Left colon (tissue), 2 donors: Measurements from ENCODE around the gene KIDINS220. TPM values are rescaled to one million over a fixed set of nuclear protein-coding genes. Genes with fewer than 3 reads are reported as not detected.

Experiments used
- ATAC-seq: fragments of 200-7000 bp; cut with Tn5 transposase; one replicate; pipeline ENCODE4 v1.9.1; 2020; ENCODE audit warnings: mild to moderate bottlenecking, moderate library complexity
- DNase-seq, 2 donors: peaks; one replicate each; pipeline ENCODE4 v3.0.0-alpha.2; 2020
- intact Hi-C, 2 donors: fragments of 100-400 bp; cut with DNase I in 1 of 2; cut with micrococcal nuclease in 1 of 2; formaldehyde crosslinking; loops; one replicate each; pipeline versions ENCODE4 v1.11.2 to v1.14.0; 2022; cut with DNase I, micrococcal nuclease
- long read RNA-seq: library from polyadenylated mRNA; unstranded; transcript quantifications from one replicate; pipeline ENCODE4 v2.0.0, GENCODE V29; 2021
- total RNA-seq, 2 donors: library from RNA; stranded (reverse); fragmentation: NEBNext Ultra II Directional; extraction: Animal tissue kit (Norgen Biotek cat#: 25700); gene quantifications; one replicate each; pipeline ENCODE4 v1.2.1, GENCODE V29; 2021
- donor health status: DM: no; HTN: no; CAD: no.
- donor health status: DM: yes; HTN: yes; CAD: no.

The KIDINS220 gene
- 10 to 100 TPM; 46.5 to 48.0 TPM for total RNA-seq
- long read RNA-seq, partial matches to known transcripts = 16 of 33 reads
- long read RNA-seq, other reads (novel, unspliced or antisense) = 17 of 33 reads

- peak; percentile 95 for ATAC-seq
- intact Hi-C loops = no loop called here
- DNase-seq = peak; percentile 81 to 87
These were observed at the start of gene KIDINS220 for GRCh38 chr2:8836971-8837794. Gene KIDINS220, minus strand, starts transcription at chr2:8837613. Its CDS starts 10,520 bp downstream, at chr2:8827093.

- DNase-seq (no peak), ATAC-seq (no peak)
- intact Hi-C loops = no loop called here
These were observed 49.5 kb upstream of the KIDINS220 start for GRCh38 chr2:8886876-8887275.

DNA sequence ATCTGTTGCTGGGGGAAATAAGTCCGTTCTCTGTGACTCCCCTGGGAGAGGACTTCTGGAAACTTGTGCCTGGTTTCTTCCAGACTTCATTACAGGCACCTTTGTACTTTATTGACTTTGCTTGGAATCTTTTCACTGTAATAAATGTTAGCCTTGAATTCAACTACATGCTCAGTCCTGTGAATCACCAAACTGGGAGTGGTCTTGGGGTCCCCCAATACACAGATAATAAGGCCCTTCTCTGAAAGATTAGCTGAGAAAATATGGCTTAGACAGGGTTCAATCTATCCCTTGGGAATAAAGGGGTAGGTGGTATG is 48.7 kb upstream of the KIDINS220 start:
- ATAC-seq (peak; percentile 66), DNase-seq (no peak)
- intact Hi-C loops = no loop called here

DNA sequence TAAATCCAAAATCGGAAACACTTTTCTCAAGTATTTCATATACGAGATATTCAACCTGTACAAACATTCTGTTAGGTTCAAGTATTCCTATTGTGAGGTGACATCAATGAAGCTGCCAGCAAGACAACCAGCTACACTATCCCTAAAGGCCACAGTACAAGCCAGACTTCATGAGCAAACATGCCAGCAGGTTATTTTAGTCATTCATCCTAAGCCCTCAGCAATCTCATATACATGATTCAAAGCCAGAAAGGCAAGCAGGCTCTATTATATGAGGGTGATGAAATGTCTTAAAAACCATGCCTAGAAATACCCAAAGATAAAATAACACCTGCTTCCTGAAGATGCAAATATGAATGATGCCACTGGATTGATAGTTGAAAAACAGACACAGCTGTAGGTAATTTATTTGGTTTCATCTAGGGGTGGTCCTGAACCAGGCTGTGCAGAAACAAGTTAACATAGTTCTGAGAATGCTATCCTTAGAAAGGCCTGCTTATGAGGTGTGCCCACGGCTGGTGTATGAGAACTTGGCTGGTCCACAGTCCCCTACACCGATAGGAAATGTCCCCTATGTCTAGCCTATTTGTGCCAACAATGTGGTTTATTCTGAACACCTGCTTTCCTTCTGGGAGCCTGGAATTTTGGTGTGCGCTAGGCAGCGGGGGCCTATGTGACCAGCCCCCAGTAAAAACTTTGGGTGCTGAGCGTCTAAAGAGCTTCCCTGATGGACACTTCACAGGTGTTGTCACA is 48.2 kb upstream of the KIDINS220 start:
- intact Hi-C loops = no loop called here
- DNase-seq = no peak
- ATAC-seq = peak; percentile 15

DNA sequence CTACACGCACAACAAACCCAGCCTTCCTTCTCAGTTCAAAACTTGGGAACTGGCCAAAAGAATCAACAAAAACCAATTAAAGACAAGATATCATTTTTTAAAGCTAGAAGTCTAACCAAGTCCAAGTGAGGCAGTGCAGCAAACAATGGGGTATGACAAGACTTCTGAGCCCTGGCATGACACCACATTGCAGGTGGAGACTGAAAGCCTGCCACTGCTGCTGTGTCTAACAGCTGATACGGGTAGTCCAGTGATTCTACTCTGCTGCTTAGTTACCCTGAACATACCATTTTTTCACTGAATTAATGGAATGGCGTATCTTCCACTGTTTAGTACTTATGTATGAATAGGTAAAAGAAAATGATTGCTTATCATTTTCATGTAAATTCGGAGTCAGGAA is 47.4 kb upstream of the KIDINS220 start:
- no peak for ATAC-seq
- intact Hi-C loops = no loop called here
- no peak for DNase-seq

DNA sequence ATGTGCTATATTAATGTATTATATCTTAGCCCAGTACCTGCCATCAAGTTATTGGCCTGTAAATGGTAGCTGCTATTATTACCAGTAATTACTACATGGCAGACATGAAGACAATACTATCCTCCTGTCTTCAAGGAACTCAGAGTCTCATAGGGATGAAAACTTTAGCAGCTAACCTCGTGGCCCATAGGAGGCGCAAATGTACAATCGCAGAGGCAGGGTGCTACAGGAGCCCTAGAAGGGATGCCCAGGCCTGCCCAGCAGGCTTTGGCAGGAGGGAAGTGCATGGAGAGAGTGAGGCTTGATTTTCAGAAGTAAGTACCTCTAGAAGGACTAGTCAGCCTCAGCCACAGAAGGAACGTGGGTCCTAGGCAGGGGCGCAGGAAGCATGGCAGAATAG is 44.7 kb upstream of the KIDINS220 start:
- ATAC-seq (peak; percentile 67), DNase-seq (peak; percentile 34 to 38)
- intact Hi-C loops = no loop called here

- DNase-seq (no peak), ATAC-seq (no peak)
- intact Hi-C loops = no loop called here
These were observed 40.5 kb upstream of the KIDINS220 start for GRCh38 chr2:8877894-8878293.

DNA sequence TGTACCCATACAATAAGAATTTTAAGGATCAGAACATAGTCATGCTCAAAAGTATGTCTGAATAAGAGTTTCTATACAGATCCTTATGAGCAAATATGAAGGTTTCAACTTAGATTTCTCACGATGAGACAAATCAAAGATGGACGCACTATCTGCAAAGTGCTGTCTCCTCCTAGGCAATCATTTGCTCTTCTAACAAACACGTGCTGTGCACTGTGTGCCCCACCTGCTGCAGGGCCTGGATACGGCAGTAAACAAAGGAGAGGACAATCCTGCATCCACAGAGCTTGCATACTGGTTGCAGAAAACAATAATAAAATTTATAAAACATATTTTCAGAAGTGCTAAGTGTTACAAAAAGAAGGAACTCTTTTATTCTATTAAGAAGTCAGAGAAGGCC is 39.9 kb upstream of the KIDINS220 start:
- DNase-seq = no peak
- intact Hi-C loops = no loop called here

DNA sequence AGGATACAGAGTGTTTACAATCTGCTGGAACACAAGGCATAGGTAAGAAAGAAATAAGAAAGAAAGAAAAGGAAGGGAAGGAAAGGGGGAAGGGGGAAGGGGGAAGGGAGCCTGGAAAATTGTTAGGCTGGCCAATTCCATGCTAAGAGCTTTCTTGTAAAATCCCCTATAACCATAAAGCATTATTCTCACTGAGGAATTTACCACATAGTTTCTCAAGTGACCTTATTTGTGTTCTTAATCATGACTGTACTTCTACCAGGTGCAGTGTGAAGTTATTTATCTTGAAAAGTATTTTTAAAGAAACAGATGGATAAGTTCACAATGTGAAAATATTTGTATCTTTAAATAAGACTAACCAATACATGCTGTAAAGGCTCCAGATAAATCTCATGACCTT is 39.2 kb upstream of the KIDINS220 start:
- DNase-seq = no peak
- ATAC-seq = no peak
- intact Hi-C loops = no loop called here

More for the DNA sequence above, 39.9 kb upstream of the KIDINS220 start:
- peak; percentile 40 for ATAC-seq

DNA sequence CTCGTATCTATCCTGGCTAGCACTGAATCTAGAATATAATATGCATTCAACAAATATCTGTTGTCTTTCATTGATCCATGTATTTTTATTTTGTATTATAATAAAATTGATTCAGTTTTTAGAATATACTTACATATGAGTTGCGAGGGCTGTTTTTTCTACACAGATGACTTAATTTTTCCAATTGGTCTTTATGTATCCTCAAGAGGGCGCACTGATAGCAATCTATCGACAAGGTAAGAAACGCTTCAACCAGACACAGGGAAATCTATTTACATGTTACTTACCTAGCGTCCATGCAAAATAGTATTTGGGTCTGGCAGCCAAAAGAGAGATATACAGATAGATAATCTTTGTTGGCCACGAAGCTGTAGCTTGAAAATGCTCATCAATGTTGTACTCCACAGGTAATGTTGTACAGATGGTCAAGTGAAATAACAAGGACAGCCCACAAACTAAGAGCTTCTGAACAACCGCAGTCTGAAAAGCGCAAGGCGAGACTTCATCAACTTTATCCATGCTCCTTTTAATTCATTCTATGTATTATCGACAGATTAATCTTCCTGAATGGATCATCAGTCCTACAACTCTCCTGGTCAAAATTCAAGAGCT is 35.5 kb upstream of the KIDINS220 start:
- DNase-seq (no peak), ATAC-seq (peak; percentile 78)
- intact Hi-C loops = loop anchor here in 1 of 2 donors (5.0 kb wide), 1 partner anchor 264 kb away; no protein-coding TSS in a partner anchor

GRCh38 chr2:8870441-8870840 is 33.0 kb upstream of the KIDINS220 start:
- ATAC-seq (no peak), DNase-seq (no peak)
- intact Hi-C loops = loop anchor here in 1 of 2 donors (5.0 kb wide), 1 partner anchor 267 kb away; no protein-coding TSS in a partner anchor

- DNase-seq = no peak
- intact Hi-C loops = no loop called here
- no peak for ATAC-seq
These were observed 29.9 kb upstream of the KIDINS220 start for GRCh38 chr2:8867363-8867762.

DNA sequence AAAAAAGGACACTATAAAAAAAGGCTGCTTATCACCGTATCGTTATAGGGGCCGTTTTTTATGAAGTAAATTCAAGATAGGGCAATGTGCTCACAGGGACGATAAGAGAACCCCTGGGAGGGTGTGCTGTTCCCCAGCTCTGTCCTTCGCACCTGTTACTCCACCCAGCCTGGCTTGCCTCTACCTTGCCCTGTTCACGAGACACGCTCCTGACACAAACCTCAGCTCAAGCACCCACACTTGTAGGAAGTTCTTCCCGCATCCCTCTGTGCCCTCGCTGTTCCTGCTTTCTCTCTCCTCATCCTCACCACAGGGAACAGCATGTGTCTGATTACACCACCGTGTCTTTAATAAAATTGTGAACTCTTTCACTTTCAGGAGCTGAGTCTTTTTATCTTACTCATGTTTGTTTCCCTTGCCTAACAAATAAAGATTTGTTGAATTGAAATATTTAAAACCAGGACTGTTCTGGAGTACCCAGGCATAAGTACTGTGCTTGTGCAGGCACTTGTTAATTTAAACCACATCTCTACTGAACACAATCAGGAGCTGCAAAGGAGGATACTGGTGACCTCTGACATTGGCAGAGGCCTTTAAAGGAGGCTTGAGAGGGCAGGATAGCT is 26.0 kb upstream of the KIDINS220 start:
- no peak for DNase-seq
- ATAC-seq = no peak
- intact Hi-C loops = no loop called here

GRCh38 chr2:8862230-8862629 is 24.8 kb upstream of the KIDINS220 start:
- DNase-seq = no peak
- ATAC-seq = no peak
- intact Hi-C loops = no loop called here

GRCh38 chr2:8861797-8862196 is 24.4 kb upstream of the KIDINS220 start:
- DNase-seq (no peak), ATAC-seq (no peak)
- intact Hi-C loops = no loop called here

- intact Hi-C loops = no loop called here
- ATAC-seq (no peak), DNase-seq (no peak)
These were observed 22.8 kb upstream of the KIDINS220 start for GRCh38 chr2:8860239-8860638.

GRCh38 chr2:8858910-8859309 is 21.5 kb upstream of the KIDINS220 start:
- ATAC-seq = no peak
- intact Hi-C loops = no loop called here

GRCh38 chr2:8858264-8858663 is 20.9 kb upstream of the KIDINS220 start:
- intact Hi-C loops = no loop called here
- DNase-seq (no peak), ATAC-seq (no peak)

More at GRCh38 chr2:8858910-8859309, 21.5 kb upstream of the KIDINS220 start:
- DNase-seq = no peak

- no peak for ATAC-seq
- DNase-seq = no peak
- intact Hi-C loops = no loop called here
These were observed 20.3 kb upstream of the KIDINS220 start for GRCh38 chr2:8857709-8858108.
